GM10266 (cell line): ENCODE results near the gene DKC1.

Source experiments
- DNase-seq: peaks from one replicate; pipeline ENCODE4 v3.0.0; 2012; ENCODE audit errors: extremely low spot score
- TF ChIP-seq, protein P1 (sequence below): IDR thresholded peaks from 2 replicates; pipeline ENCODE4 v1.5.1; 2012; ENCODE audit warnings: mild to moderate bottlenecking, low read depth; ENCODE audit not compliant: control insufficient read depth, insufficient read depth; ENCODE audit errors: missing control alignments

Gene DKC1

DNA sequence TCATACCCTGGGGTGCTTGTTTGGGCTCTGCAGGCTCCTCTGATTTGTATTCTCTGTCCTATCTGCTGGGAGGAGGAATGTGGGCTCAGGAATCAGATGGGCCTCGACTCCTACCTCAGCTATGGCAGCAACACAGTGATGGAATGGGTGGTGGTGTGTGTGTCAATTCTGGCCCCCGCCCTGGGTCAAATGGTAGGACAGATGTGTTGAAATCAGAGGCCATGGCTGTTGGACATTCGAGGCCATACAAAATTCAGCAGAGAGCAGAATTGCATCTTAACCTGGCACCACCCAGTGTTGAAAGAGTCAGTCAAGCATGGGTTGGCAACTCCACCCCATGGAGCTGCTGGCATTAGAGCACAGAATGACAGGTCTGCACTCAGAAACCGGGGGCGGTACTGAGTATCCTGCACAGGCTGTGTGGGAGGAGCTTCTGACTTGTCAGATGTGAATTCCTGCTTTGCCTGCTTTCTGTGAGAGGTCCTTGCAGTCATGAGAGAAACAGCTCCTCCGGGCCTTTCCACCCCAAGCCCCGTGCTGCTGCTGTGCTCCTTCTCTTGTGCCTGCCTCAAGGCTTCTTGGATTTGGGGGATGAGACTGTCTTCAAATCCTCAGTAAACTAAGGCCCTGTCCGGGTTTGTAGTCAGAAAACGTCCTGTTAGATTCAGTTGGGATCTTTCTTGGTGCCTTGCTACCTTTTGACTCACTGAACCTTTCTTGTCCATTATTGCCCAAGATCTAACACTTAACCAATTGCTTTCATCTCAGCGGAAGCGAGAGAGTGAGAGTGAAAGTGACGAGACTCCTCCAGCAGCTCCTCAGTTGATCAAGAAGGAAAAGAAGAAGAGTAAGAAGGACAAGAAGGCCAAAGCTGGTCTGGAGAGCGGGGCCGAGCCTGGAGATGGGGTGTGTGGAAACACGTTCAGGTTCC, 13.0 kb downstream of the DKC1 start:
- DNase-seq: no peak
- TF ChIP-seq, protein P1, sequence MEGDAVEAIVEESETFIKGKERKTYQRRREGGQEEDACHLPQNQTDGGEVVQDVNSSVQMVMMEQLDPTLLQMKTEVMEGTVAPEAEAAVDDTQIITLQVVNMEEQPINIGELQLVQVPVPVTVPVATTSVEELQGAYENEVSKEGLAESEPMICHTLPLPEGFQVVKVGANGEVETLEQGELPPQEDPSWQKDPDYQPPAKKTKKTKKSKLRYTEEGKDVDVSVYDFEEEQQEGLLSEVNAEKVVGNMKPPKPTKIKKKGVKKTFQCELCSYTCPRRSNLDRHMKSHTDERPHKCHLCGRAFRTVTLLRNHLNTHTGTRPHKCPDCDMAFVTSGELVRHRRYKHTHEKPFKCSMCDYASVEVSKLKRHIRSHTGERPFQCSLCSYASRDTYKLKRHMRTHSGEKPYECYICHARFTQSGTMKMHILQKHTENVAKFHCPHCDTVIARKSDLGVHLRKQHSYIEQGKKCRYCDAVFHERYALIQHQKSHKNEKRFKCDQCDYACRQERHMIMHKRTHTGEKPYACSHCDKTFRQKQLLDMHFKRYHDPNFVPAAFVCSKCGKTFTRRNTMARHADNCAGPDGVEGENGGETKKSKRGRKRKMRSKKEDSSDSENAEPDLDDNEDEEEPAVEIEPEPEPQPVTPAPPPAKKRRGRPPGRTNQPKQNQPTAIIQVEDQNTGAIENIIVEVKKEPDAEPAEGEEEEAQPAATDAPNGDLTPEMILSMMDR: no peak

DNA sequence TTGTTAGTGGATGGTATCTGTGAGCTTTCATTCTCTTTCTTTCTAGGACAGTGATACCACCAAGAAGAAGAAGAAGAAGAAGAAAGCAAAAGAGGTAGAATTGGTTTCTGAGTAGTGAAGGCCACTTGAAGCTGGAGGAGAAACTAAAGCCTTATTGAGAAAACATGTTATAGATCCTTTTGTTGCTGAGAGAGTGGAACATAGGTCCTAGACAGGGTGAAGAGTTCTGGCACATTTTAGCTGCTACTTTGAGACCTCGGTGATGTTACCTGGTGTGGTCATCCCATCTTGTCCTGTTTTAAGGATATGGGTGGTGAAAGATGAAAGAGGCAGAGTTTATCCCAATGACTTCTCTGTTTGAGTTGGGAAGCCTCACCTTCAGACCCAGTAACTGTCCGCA, 14.1 kb downstream of the DKC1 start:
- no peak for DNase-seq
- TF ChIP-seq, protein P1: no peak

DNA sequence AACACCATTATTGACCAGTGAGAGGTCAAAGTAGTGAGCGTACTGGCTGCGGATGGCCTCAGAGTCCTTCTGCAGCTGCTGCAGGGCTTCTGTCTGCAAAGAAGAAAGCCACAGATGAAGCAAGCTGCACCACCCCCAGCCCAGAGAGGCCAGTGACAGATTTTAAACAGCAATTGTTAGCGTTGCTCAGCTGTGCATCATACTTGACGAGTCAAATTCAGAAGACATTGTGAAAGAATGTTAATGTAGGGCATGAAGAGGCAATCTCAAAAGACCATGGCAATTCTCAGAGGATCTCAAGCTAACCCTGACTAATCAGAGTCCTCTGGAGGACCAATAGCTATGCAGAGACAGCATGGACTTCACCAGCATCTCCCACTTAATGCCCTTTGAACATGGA, 16.6 kb downstream of the DKC1 start:
- TF ChIP-seq, protein P1: no peak
- DNase-seq: no peak

DNA sequence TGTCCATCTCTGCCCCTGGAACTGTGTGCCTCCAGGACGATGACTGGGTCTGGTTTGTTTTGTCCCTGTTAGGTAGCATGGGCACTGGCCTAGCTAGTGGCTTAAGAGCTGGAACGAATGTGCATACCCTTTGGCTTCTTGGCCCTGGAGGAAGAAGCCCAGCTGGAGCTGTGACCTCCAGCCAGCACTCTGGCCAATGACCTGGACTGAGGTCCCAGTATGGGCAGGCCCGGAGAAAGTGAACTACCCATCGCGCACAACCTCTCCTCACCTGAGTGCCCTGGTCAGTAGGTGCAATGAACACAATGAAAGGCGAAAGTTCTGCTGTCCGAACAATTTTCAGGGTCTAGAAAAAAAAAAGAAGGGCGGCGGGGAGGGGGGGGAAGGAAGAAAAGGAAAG, 18.3 kb downstream of the DKC1 start:
- TF ChIP-seq, protein P1: no peak
- no peak for DNase-seq

DNA sequence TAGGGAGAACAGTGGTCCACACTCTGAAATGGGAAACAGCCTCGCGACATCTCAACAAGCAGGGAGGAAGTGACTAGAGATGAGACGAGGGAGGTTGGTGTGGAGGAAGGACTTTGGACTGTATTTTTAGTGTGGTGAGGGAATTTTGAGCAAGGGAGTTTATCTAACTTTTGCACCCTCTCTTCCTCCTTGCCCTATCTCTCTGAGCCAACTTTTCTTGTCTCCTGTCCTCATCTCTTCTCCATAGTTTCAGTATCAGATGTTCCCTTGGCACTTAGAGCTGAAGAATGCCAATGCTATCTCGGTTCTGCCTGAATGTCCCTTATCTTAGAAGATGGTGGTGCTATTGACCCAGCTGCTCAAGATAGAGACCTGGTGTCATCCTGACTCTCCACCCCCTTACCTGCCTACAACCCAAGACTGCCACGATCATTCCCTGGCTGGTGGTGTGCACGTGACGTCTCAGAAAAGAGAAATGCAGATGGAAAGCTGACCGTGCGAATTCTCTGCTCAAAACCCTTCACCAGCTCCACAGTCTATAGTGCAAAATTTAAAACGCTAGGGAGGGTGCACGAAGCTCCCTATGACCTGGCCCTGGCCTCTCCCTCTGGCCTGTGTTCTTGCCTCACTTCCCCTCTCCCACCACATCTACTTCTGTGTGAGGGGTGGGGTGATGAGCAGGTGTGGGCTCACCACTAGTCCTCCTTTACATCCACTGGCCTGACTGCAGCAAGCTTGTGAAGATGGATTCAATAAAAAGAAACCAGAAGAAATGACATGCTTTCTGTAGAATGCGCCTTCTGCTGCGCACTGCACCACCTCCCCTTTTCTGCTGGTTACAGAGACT, 21.7 kb downstream of the DKC1 start:
- DNase-seq: no peak
- TF ChIP-seq, protein P1: no peak

DNA sequence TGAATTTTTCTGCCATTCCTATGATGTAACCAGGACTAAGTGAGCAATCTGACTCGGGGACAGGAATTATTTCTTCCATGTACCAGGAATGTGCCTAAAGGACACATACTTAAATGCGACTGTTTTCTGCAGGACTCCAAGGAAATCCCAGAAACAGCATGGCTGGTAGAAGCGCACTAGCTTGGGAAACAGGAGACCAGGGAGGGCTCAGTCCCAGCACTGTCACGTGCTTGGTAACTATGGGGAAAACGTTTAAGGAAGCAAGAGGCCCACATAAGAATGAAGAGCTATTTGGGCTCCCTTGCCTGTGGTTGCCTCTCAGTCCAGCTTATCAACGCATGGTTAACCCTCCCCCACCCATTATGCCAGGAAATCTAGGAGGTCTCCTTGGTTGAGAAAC, 23.1 kb downstream of the DKC1 start:
- no peak for DNase-seq
- TF ChIP-seq, protein P1: no peak
